DMS114 treated with DMSO at 0.1 percent for 48 hours (cell line): Measurements from ENCODE around the gene NPC1.
"Not testable (repeated sequence)": the region's sequence is repeated elsewhere in the genome, so short reads cannot be mapped to it uniquely, and the experiment has no call there.

Experiments used
- DNase-seq: peaks from one replicate; lab custom pipeline; 2025; ENCODE audit not compliant: unreplicated experiment; lab: John Stamatoyannopoulos, UW

NPC1 gene

DNA sequence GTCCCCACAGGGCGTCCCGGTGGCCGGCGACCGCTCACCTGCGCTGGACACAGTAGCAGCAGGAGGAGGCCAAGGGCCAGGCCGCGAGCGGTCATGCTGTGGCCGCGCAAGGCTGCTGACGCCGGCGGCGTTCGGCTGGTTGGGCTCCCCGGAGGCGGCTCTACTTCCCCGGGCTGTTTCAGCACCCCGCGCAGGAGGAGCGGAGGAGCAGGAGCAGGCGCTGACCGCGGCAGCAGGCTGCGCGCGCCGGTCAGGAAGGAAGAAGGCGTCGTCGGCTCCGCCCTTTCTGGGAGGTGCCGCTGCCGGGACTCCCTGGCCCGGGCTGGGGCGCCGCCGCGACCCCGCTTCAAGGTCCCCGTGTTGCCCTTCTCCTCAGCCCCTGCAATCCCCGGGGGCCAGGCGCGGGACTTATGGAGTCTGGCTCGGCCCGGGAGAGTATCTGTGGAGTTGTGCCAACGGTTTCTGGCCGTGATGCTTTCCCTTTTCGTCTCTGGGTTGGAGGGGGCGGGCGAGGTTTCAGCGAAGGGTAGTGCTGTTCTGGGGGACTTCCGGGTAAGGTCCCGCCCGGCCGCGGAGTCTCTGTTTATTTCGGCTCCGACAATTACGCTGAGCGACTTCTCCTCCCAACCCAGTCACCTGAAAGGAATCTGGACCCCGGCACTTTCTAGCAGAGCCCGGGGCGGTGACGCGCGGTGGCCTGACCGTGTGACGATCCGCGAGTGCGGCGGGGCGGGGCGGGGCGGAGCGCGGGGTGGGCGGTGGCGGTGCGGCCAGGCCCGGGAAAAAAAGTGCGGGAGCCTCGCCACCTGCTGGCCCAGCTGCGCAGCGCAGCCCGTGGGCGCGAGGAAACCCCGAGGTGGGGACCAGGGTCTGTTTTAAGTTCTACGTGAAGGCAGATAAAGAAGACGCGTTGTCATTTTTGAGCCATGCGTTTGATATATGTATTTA is at the start of gene NPC1:
NPC1 (minus strand) TSS at position 258 of the 948 bp plus-strand sequence; CDS start at position 95, 163 bp downstream.
- DNase-seq, result peak; percentile 77

DNA sequence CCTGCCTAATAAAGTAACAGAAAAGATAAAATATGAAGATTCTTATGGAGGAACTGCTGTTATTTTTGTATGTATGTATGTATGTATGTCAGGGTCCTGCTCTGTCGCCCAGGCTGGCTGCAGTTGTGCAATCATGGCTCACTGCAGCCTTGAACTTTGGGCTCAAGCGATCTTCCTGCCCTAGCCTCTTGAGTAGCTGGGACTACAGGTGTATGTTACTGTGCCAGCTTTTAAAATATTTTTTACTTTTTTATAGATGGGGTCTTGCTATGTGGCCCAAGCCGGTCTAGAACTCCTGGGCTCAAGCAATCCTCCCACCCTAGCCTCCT is 49.7 kb upstream of the NPC1 start:
- DNase-seq, result no peak

DNA sequence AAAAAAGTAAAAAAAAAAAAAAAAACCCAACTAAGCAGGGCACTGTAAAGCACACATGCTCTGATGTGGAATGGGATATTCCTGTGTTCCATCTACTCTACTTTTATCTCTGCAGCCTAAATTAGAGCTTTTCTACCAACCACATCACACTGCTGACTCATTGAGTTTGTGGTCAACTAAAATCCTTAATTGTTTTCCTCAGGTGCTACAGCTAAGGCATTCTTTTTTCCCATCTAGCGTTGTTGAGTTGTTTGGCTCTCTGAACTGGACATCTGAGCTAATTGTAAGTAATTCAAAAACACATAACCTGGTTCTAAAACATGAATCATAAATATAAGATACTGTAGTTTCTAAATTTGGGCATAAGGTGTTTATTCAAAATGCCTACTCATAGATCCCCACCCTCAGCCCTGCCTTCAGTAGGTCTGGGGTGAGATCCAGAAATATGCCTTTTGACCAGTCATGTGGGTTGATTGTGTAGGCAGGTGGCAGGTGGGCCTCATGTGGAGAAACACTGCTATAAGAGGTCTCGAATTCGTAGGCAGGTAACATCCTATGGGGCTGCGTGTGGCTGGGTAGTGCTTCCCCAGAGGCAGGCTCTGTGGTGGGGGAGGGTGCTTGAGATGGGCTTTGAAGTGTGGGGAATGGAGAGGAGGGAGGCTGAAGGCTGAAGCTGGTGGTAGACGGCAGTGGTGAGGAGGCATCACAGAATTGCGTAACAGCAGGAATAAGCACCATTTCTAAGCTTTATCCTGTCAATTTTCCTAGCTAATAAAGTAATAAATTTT is 49.2 kb upstream of the NPC1 start:
- DNase-seq, result no peak

DNA sequence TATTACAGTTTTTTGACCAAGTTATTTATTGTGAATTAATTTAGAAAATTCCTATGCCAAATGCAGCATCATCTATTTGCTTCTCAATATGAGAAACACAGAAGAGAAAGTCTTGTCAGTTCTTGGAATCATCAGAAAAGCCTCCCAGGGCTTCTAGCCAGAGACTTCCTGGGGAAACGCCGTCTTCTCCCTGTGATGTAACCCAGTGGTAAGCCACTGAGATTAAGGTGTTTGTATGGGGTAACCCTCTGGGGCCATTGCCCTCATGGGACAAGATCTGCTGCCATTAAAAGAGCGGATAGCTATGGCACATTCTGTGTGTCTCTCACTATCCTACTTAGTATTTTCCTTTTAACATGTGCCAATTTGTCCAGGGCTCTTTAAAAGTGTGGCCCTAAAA is 48.4 kb upstream of the NPC1 start:
- no peak for DNase-seq

DNA sequence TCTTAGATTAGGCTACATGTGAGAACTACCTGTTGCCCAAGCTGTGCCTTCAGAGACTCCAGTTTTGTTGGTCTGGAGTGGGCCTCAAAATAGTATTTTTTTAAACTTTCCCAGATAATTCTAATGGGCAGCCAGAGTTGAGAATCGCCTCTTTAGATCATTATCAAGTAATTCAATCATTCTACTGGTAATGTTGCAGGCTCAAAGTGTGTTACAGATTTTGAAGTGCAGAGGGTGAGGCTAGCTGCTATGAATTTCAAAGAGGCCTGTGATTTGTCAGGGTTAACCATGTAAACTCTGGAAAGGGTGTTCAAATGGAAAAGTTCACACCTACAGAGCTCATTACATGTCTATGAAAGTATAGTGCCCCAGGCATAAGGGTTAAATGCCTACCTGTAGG is 46.3 kb upstream of the NPC1 start:
- DNase-seq, result no peak

DNA sequence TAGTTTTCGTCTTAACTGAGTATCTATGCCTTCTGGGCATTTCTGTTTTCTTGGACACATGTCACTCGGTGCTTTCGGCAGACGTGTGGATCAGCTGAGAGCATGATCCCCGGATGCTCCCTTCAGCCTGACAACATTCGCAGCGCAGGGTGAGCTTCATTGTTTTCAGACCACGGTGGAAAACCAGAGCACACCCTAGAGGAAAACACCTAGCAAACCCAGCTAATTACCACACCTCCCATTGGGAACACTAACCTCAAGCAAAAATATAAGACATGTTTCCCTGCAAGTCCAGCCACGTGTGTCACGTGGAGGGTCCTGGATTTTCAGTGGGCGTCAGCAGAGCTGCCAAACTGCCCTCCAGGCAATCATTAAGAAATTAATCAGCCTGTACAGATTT is 45.4 kb upstream of the NPC1 start:
- DNase-seq, result no peak

DNA sequence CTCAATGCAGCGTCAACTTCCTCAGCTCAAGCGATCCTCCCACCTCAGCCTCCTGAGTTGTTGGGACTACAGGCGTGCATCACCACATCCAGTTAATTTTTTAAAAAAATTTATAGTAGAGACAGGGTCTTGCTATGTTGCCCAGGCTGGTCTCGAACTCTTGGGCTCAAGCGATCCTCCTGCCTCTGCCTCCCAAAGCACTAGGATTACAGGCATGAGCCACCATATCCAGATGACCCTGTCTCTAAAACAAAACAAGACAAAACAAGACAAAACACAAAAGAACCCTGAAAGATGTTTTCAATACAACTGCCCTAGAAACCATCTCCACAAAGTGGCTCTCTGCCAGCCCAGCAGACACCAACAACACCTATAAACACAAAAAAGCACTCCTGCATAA is 45.0 kb upstream of the NPC1 start:
- no peak for DNase-seq

DNA sequence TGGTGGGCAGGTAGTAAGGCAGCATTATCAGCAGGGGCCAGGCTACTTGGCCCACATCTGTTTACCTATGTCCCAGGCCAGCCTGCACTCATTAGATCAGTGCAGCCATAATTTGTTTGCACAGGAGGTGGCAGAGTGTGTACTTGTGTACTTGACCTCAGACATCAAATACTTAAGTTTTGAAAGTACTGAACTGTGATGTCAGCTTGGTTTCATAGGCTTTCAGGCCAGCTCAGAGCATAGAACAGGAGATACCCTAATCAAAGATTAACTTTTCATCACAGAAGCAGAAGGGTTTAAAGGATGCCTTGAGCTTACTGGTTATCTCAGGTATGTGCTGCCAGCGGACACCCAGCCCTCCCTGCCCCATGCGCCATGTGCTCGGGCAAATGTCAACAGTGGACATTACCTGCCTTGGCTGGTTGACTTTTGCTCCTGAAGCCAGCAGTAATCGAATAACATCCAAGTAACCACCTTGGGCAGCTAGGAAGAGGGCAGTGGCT is 43.2 kb upstream of the NPC1 start:
- no peak for DNase-seq

DNA sequence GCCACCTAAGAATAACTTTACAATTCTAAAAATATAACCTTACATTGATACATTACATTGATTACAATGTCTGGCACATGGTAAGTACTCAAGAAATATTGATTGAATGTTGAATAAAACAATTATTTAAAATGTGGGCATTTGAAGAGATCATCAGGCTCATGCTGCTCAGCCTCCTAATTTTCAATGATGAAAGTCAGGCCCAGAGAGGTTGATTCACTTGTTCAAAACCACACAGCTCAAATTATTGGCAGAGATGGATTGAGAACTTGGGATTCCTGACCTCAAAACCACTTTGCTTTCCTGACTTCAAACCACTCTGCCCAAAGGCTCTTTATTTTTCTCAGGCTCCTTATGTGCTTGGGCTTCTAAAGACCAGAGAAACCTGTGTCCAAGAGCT is 41.7 kb upstream of the NPC1 start:
- DNase-seq, result no peak

DNA sequence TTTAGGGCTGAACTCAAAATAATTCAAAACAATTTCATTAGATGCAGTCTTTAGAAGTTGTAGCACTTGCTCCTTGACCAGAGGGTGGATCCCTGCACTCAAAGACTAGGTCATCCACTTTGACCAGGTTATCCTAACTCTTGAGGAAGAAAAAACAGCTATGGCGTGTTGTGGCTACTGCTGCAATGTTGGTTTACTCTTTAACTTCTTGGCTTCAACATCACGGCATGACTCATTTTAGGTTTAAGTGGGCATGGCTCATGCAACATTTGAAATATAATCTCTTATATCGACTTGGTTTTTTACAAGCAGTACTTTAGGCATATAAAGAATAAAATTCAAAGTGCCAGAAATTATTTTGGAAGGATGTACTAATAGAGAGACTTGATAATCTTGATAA is 41.0 kb upstream of the NPC1 start:
- no peak for DNase-seq

DNA sequence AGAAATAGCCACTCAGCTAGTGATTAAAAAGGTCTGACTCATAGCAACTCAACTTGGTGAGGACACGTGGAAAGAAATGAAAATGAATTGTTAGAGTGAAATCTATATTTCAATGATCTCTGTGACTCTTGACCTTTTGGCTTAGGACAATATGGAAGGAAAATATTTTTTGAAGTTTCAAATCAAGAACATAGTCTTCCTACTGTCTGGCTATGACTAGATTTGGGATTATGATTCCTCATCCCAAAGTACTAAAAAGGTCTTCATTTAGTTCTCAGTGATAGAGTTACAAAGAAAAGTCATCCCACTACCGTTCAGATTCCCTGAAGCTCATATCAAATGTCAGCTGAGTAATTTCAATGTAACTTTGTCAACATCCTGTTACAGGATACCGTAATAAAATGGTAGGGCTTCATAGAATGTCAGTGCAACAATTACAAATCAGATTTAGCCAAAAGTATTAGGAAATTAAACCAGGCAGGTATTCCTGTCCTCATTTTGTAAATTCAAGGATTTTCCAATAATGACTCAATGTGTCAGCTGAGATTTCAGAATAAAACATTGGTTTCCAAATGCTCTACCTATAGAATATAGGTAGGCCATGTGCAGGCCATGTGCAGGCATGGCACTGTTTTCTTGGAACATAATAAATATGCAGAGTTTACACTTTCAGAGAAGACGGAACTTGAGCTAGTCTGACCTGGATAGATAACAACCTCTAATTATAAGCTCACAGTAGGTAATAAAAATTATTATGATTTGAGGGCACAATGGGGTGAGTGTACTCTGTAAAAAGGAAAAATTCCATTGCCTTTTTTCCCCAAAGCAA is 40.4 kb upstream of the NPC1 start:
- DNase-seq, result no peak

DNA sequence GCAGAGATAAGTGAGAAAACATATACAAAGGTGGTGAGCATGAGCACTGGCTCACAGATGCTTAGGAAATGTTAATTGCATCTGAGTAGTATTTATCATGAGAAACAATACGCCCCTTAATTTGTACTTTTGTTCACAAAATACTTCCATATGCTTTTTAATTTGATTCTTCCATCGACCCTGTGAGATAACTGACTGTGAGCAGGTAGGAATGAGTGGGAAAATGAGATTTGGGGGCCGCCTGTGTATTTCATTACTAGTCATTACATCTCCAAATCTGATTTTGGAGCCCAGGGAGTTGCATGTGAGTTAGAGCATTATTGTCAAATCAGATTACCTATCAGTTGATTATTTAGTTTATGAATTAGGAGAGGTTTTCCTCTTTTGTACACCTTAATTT is 36.7 kb upstream of the NPC1 start:
- DNase-seq, result no peak

DNA sequence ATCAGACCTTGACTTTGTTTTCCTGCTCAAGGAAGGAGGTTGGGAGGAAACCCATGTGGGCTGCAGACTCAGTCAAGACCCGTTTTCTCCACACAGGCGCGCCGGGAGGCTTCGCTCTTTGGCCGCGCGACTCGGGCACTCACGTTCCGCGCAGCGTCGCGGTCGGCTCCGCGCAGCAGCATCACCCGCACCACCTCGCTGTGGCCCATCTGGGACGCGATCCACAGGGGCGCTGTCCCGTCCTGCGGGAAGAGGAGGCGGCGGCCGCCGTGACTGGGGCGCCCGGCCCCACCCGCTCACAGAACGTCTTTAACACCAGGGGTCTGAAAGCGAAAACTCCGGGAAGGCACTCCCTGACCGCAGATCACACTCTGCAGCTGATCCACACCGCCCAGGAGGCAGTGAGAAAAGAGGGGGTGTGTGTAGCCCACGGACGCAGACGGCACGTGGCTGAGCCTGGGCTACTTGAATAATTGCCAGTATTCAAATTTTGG is 33.1 kb upstream of the NPC1 start:
- DNase-seq, result no peak

DNA sequence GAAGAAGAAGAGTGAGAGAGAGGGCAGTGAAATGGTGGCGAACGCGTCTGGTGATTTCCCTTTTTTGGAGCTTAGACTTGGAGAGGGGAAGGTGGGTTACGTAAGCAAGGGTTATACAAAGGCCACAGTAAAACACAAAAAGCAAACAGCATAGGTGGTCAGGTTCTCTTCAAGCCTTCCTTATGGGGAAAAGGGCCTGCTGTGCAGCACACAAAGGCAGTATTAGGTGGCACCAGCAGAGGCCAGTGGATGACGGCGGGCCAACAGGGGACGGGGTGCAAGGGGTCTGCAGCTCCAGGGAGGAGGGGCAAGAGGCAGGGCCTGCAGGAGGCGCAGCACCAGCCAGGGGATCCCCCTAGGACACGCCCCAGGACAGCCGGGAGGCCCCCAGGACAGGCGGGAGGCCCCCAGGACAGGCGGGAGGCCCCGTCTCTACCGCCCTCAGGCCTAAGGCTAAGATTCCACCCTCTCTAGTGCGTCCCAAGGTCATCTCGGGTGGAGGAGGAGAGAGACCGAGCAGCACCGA is 32.6 kb upstream of the NPC1 start:
- DNase-seq, result no peak

DNA sequence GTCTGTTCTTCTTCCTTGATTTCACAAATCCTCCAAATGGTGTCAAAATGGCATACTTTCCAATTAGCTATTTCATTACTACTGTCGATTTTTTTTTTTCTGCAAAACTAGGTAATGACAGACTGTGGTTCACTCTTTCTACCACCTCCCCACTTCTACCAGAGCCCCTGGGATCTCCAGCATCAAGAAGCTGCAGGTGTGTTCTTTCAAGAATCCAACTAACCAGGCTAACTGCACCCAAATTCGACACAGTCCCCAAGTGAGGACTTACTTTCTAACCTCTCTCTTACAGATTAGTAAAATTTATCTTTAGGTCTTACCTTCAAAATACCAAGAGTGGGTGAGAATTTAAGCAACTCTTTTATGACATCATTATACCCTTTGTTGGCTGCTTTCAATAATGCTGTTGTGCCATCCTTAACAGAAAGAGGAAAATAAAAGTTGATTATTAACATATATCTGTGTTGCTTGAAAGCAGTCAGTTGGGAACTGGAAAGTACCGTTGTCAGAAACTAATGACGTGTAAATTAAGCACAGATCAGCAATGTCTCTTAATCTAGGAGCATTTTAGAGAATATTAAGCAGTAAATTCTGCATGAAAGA is 31.2 kb upstream of the NPC1 start:
- no peak for DNase-seq

DNA sequence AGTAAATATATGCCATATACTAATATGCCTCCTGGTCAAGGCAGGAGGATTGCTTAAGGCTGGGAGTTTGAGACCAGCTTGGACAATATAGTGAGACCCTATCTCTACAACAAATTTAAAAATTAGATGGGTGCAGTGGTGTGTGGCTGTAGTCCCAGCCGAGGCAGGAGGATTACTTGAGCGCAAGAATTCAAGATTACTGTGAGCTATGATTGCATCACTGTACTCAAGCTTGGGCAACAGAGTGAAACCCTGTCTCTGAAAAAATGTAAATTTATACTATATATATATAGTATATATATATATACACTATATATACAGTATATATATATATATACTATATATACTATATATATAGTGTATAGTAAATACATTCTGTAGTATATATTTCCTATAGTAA is 30.0 kb upstream of the NPC1 start:
- DNase-seq, result no peak

DNA sequence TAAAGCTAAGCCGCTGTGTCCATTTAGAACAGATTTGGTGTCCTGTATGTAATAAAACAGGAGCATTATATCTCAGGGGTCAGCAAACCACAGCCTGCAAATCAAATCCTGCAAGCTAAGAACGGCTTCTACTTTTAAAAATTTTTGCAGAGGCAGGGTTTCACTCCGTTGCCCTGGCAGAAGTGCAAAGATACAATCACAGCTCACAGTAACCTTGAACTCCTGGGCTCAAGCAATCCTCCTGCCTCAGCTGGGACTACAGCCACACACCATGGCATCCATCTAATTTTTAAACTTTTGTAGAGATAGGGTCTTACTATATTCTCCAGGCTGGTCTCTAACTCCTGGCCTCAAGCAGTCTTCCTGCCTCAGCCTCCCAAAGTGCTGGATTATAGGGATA is 28.6 kb upstream of the NPC1 start:
- no peak for DNase-seq

DNA sequence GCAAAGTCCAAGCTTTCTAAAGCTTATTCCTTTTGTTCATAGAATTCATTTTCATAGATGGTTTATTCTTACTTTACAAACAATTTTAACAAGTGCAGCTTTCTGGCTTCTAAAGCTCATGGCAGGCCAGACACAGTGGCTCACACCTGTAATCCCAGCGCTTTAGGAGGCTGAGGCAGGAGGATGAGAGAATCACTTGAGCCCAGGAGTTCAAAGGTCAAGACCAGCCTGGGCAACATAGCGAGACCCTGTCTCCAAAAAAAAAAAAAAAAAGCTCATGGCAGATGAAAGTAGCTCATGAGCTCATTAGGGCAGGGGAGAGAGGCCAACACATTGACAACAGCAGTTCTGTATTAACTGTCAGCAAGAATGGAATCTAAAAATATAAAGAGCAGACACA is 28.1 kb upstream of the NPC1 start:
- no peak for DNase-seq

DNA sequence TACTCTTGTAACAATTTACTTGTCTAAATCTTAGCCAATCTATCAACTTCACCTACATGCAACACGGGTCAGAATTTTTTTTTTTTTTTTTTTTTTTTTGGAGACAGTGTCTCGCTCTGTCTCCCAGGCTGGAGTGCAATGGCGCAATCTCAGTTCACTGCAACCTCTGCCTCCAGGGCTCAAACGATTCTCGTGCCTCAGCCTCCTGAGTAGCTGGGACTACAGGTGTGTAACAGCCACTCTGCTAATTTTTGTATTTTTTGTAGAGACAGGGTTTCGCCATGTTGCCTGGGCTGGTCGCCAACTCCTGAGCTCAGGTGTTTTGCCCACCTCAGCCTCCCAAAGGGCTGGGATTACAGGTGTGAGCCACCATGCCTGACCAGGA is 26.8 kb upstream of the NPC1 start:
- DNase-seq, result not testable (repeated sequence)

DNA sequence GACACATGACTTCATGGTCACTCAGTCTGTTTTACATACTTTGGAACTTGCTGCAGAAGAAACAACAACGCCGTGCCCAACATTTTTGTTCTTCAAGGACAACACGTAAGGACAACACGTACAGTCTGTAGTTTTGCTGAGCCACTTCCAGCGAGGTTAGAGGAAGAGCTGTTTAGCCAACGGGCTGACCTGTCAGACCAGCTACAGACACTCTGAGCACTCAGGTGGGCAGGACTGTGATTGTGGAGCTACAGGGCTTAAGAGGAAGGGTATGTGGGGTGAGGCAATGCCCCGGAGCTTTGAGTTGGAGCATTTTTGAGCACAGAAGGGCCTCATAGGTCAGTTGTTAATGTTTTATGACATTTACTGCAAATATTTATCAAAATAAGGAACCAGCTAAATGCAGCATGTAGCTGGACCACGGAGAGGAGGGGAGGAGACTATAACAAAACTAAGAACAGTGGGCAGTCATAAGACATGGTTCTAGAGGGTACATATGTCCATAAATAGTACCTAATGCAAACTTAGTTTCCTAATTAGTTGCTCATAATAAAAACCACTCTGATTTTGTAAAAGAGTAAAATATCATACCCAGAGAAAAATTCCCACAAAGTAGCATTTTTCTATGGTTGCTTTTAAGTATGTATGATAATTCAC is 26.3 kb upstream of the NPC1 start:
- DNase-seq, result no peak
